Spleen (tissue), 7 donors: ENCODE results near the gene TSPAN18.

Source experiments
- POLR2A ChIP-seq, 3 donors: fragments of 450-650 bp; IDR thresholded peaks; one replicate each; pipeline ENCODE4 v1.5.1; 2017; ENCODE audit warnings: antibody characterized with exemption in 3 of 3, mild to moderate bottlenecking in 1 of 3
- TF ChIP-seq, protein P1 (sequence below), 11 experiments: fragments of 200-600 bp in 7 of 11; fragments of 450-650 bp in 4 of 11; sonication (generic) in 4 of 11; IDR thresholded peaks in 8 of 11; conservative IDR thresholded peaks in 3 of 11; 1 replicate in 7 of 11; 2 replicates in 4 of 11; pipeline versions ENCODE4 v1.4.0 to v1.8.0; 2016 to 2021; ENCODE audit warnings: antibody characterized with exemption in 11 of 11, inconsistent platforms in 4 of 11, mild to moderate bottlenecking in 1 of 11
- donor health status: DM: no; HTN: no; CAD: no; lungs with moderate emphysema.
- donor health status: DM: no; HTN: no; CAD: no.
- donor health status: DM: no; HTN: no; CAD: no.

DNA sequence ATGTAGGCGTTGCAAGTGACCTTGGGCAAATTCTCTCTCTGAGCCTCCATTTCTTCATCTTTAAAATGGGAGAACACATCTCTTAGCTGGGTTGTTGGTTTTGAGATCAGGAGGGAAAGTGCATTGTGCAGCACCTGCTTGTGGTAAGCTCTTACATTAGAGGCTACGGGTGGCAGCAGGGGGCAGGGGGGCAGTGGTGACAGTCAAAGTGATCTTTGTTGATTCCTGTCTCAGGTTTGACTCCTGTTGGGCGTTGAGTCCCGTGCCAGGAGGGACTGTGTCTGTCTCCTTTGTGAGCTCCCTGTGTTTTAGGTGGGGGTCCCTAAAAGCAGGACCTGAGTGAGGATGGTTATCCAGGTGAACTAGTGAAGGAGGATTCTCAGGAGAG is 122.2 kb downstream of the TSPAN18 start:
- TF ChIP-seq, protein P1, sequence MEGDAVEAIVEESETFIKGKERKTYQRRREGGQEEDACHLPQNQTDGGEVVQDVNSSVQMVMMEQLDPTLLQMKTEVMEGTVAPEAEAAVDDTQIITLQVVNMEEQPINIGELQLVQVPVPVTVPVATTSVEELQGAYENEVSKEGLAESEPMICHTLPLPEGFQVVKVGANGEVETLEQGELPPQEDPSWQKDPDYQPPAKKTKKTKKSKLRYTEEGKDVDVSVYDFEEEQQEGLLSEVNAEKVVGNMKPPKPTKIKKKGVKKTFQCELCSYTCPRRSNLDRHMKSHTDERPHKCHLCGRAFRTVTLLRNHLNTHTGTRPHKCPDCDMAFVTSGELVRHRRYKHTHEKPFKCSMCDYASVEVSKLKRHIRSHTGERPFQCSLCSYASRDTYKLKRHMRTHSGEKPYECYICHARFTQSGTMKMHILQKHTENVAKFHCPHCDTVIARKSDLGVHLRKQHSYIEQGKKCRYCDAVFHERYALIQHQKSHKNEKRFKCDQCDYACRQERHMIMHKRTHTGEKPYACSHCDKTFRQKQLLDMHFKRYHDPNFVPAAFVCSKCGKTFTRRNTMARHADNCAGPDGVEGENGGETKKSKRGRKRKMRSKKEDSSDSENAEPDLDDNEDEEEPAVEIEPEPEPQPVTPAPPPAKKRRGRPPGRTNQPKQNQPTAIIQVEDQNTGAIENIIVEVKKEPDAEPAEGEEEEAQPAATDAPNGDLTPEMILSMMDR (IDR thresholded peaks at IDR 0.05 in 8 of 11, conservative IDR thresholded peaks at IDR 0.05 in 3 of 11): no peak
- TF ChIP-seq POLR2A (IDR thresholded peaks at IDR 0.05): no peak
